ENCODE results near the gene CRELD2. TPM values are rescaled to one million over a fixed set of nuclear protein-coding genes. Genes with fewer than 3 reads are reported as not detected.

CRELD2 gene
- total and polyA plus RNA-seq, 2 of the 13 experiments (the other 11 are each of a cell fraction or from before 2014, with no cell fraction given) = 17.2 to 44.7 TPM

DNA sequence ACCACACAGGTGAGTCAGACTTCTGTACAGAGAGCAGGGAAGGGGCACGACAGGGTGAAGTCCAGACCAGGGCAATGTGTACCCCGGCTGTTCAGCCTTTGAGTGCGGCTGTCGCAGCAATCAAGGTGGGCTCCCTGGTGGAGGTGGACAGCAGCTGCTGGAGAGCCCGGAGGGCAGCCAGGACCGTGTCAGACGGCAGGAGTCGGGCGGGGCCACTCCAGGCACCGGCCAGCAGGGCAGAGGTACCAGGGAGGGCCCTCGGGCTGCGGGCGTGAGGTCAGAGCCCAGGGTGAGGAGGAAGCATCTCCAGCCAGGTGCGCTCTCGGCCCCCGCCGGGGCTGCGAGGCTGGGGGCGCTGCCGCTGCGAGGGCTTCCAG, 41.3 kb downstream of the CRELD2 start (continued):
- no peak for TF ChIP-seq NR2F6 (IDR thresholded peaks at IDR 0.05)
- 0 out of 2 replicates have a peak, but pooled peaks have one; percentile 8 for TF ChIP-seq NR2F6 (CRISPR knock-in tag; IDR thresholded peaks at IDR 0.05)
- no peak for TF ChIP-seq ZSCAN20 (CRISPR knock-in tag; IDR thresholded peaks at IDR 0.05; ENCODE audit: borderline replicate concordance)
- TF ChIP-seq, protein P1, sequence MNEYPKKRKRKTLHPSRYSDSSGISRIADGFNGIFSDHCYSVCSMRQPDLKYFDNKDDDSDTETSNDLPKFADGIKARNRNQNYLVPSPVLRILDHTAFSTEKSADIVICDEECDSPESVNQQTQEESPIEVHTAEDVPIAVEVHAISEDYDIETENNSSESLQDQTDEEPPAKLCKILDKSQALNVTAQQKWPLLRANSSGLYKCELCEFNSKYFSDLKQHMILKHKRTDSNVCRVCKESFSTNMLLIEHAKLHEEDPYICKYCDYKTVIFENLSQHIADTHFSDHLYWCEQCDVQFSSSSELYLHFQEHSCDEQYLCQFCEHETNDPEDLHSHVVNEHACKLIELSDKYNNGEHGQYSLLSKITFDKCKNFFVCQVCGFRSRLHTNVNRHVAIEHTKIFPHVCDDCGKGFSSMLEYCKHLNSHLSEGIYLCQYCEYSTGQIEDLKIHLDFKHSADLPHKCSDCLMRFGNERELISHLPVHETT (CRISPR knock-in tag; conservative IDR thresholded peaks at IDR 0.05) = no peak
- no peak for TF ChIP-seq THAP11 (CRISPR knock-in tag; IDR thresholded peaks at IDR 0.05)
- TF ChIP-seq FOXM1 (CRISPR knock-in tag; IDR thresholded peaks at IDR 0.05) = no peak
- no peak for TF ChIP-seq RARG (CRISPR knock-in tag; IDR thresholded peaks at IDR 0.05; ENCODE audit: low read depth)
- TF ChIP-seq JARID2 (CRISPR knock-in tag; IDR thresholded peaks at IDR 0.05; ENCODE audit: insufficient replicate concordance) = no peak
- TF ChIP-seq ZNF354B (CRISPR knock-in tag; IDR thresholded peaks at IDR 0.05) = no peak
- TF ChIP-seq HMG20A (CRISPR knock-in tag; IDR thresholded peaks at IDR 0.05; ENCODE audit: borderline replicate concordance) = peak; percentile 6; the same call in 1 of the 2 replicates
- no peak for TF ChIP-seq ZNF775 (CRISPR knock-in tag; IDR thresholded peaks at IDR 0.05; ENCODE audit: borderline replicate concordance)
- TF ChIP-seq EEA1 (CRISPR knock-in tag; IDR thresholded peaks at IDR 0.05; ENCODE audit: borderline replicate concordance) = no peak
- TF ChIP-seq GABPB1 (CRISPR knock-in tag; IDR thresholded peaks at IDR 0.05) = no peak
- TF ChIP-seq, protein P2, sequence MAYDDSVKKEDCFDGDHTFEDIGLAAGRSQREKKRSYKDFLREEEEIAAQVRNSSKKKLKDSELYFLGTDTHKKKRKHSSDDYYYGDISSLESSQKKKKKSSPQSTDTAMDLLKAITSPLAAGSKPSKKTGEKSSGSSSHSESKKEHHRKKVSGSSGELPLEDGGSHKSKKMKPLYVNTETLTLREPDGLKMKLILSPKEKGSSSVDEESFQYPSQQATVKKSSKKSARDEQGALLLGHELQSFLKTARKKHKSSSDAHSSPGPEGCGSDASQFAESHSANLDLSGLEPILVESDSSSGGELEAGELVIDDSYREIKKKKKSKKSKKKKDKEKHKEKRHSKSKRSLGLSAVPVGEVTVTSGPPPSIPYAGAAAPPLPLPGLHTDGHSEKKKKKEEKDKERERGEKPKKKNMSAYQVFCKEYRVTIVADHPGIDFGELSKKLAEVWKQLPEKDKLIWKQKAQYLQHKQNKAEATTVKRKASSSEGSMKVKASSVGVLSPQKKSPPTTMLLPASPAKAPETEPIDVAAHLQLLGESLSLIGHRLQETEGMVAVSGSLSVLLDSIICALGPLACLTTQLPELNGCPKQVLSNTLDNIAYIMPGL (CRISPR knock-in tag; IDR thresholded peaks at IDR 0.05; ENCODE audit: borderline replicate concordance in 1 of 2, low read depth in 1 of 2) = no peak
- no peak for TF ChIP-seq ZNF615 (CRISPR knock-in tag; IDR thresholded peaks at IDR 0.05; ENCODE audit: borderline replicate concordance)
- no peak for TF ChIP-seq MLLT10 (CRISPR knock-in tag; IDR thresholded peaks at IDR 0.05)
- TF ChIP-seq, protein P3, sequence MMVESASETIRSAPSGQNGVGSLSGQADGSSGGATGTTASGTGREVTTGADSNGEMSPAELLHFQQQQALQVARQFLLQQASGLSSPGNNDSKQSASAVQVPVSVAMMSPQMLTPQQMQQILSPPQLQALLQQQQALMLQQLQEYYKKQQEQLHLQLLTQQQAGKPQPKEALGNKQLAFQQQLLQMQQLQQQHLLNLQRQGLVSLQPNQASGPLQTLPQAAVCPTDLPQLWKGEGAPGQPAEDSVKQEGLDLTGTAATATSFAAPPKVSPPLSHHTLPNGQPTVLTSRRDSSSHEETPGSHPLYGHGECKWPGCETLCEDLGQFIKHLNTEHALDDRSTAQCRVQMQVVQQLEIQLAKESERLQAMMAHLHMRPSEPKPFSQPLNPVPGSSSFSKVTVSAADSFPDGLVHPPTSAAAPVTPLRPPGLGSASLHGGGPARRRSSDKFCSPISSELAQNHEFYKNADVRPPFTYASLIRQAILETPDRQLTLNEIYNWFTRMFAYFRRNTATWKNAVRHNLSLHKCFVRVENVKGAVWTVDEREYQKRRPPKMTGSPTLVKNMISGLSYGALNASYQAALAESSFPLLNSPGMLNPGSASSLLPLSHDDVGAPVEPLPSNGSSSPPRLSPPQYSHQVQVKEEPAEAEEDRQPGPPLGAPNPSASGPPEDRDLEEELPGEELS (CRISPR knock-in tag; IDR thresholded peaks at IDR 0.05) = no peak
- TF ChIP-seq ZBTB42 (CRISPR knock-in tag; IDR thresholded peaks at IDR 0.05) = 0 out of 2 replicates have a peak, but pooled peaks have one; percentile 10
- TF ChIP-seq RFX1 (IDR thresholded peaks at IDR 0.05) = no peak
- TF ChIP-seq NR2F1 (CRISPR knock-in tag; IDR thresholded peaks at IDR 0.05) = no peak
- TF ChIP-seq PAX8 (CRISPR knock-in tag; IDR thresholded peaks at IDR 0.05; ENCODE audit: borderline replicate concordance) = no peak
- TF ChIP-seq, protein P4, sequence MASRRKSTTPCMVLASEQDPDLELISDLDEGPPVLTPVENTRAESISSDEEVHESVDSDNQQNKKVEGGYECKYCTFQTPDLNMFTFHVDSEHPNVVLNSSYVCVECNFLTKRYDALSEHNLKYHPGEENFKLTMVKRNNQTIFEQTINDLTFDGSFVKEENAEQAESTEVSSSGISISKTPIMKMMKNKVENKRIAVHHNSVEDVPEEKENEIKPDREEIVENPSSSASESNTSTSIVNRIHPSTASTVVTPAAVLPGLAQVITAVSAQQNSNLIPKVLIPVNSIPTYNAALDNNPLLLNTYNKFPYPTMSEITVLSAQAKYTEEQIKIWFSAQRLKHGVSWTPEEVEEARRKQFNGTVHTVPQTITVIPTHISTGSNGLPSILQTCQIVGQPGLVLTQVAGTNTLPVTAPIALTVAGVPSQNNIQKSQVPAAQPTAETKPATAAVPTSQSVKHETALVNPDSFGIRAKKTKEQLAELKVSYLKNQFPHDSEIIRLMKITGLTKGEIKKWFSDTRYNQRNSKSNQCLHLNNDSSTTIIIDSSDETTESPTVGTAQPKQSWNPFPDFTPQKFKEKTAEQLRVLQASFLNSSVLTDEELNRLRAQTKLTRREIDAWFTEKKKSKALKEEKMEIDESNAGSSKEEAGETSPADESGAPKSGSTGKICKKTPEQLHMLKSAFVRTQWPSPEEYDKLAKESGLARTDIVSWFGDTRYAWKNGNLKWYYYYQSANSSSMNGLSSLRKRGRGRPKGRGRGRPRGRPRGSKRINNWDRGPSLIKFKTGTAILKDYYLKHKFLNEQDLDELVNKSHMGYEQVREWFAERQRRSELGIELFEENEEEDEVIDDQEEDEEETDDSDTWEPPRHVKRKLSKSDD (CRISPR knock-in tag; IDR thresholded peaks at IDR 0.05; ENCODE audit: low read depth) = no peak
- no peak for TF ChIP-seq RXRB (CRISPR knock-in tag; IDR thresholded peaks at IDR 0.05; ENCODE audit: borderline replicate concordance)
- no peak for TF ChIP-seq SOX13 (IDR thresholded peaks at IDR 0.05)
- 0 out of 4 replicates have a peak, but pooled peaks of 1 of the 2 experiments have one; percentile 25 for TF ChIP-seq SOX13 (CRISPR knock-in tag; conservative IDR thresholded peaks at IDR 0.05 in 1 of 2, IDR thresholded peaks at IDR 0.05 in 1 of 2)

Data from HepG2 (cell line).